Adrenal gland (tissue), 5 donors: ENCODE data around the gene JADE3.

Source experiments
- POLR2A ChIP-seq, 2 donors: fragments of 450-650 bp; IDR thresholded peaks; one replicate each; pipeline ENCODE4 v1.6.1; 2017; ENCODE audit warnings: antibody characterized with exemption in 2 of 2, mild to moderate bottlenecking in 2 of 2, moderate library complexity in 1 of 2
- TF ChIP-seq, protein P1 (sequence below), 6 experiments: fragments of 450-650 bp in 4 of 6; fragments of 200-600 bp in 2 of 6; sonication (generic) in 1 of 6; IDR thresholded peaks; 1 replicate in 5 of 6; 2 replicates in 1 of 6; pipeline versions ENCODE4 v1.5.1 to v1.8.0; 2016 to 2021; ENCODE audit warnings: antibody characterized with exemption in 6 of 6, mild to moderate bottlenecking in 2 of 6, moderate library complexity in 1 of 6
- donor health status: DM: no; HTN: no; CAD: no.

DNA sequence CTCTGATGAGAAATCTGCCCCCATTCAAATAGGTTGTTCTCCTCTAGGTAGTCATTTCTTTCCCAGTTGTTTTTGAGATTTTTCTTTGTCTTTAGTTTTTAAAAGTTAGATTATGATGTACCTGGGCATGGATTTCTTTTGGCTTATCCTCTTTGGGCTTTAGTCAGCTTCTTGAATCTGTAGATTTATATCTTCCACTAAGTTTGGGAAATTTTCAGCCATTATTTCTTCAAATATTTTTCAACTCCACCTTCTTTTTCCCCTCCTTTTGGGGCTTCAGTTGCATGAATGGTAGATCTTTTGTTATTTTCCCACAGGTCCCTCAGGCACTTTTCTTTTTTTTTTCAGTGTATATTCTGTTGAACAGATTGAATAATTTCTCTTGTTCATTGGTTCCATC is 77.3 kb downstream of the JADE3 start:
- TF ChIP-seq, protein P1, sequence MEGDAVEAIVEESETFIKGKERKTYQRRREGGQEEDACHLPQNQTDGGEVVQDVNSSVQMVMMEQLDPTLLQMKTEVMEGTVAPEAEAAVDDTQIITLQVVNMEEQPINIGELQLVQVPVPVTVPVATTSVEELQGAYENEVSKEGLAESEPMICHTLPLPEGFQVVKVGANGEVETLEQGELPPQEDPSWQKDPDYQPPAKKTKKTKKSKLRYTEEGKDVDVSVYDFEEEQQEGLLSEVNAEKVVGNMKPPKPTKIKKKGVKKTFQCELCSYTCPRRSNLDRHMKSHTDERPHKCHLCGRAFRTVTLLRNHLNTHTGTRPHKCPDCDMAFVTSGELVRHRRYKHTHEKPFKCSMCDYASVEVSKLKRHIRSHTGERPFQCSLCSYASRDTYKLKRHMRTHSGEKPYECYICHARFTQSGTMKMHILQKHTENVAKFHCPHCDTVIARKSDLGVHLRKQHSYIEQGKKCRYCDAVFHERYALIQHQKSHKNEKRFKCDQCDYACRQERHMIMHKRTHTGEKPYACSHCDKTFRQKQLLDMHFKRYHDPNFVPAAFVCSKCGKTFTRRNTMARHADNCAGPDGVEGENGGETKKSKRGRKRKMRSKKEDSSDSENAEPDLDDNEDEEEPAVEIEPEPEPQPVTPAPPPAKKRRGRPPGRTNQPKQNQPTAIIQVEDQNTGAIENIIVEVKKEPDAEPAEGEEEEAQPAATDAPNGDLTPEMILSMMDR (IDR thresholded peaks at IDR 0.05) = no peak
- TF ChIP-seq POLR2A (IDR thresholded peaks at IDR 0.05) = no peak
